H1 (cell line): ENCODE measurements around the gene MEF2C. TPM values are rescaled to one million over a fixed set of nuclear protein-coding genes. Genes with fewer than 3 reads are reported as not detected.

Experiments used
- SIX5 ChIP-seq: IDR thresholded peaks from 2 replicates; pipeline ENCODE4 v1.6.1; 2011; ENCODE audit warnings: mild to moderate bottlenecking, low read depth, low read length
- polyA plus RNA-seq, 7 experiments: library from polyadenylated mRNA; depleted of rRNA in 3 of 7; stranded (reverse) in 5 of 7; unstranded in 2 of 7; fragments of >200 nt in 5 of 7; fragments of 200-250 nt in 2 of 7; gene quantifications; 1 replicate in 5 of 7; 2 replicates in 1 of 7; 4 replicates in 1 of 7; pipeline versions ENCODE4 v1.2.1 to v1.2.3, GENCODE V29; 2011 to 2013; ENCODE audit warnings: missing spikeins in 2 of 7, mixed read lengths in 2 of 7
- total RNA-seq: library from RNA; stranded (reverse); fragmentation: NEBNext Ultra II Directional; extraction: Animal tissue kit (Norgen Biotek cat#: 25700); gene quantifications from 2 replicates; pipeline ENCODE4 v1.2.1, GENCODE V29; 2021
- TF ChIP-seq, protein P1 (sequence below): IDR thresholded peaks from 2 replicates; pipeline ENCODE4 v1.6.1; 2012; ENCODE audit warnings: inconsistent platforms

The MEF2C gene
- total and polyA plus RNA-seq, 2 of the 8 experiments (the other 6 are each of a cell fraction or from before 2014, with no cell fraction given), result 0.59 to 0.99 TPM

DNA sequence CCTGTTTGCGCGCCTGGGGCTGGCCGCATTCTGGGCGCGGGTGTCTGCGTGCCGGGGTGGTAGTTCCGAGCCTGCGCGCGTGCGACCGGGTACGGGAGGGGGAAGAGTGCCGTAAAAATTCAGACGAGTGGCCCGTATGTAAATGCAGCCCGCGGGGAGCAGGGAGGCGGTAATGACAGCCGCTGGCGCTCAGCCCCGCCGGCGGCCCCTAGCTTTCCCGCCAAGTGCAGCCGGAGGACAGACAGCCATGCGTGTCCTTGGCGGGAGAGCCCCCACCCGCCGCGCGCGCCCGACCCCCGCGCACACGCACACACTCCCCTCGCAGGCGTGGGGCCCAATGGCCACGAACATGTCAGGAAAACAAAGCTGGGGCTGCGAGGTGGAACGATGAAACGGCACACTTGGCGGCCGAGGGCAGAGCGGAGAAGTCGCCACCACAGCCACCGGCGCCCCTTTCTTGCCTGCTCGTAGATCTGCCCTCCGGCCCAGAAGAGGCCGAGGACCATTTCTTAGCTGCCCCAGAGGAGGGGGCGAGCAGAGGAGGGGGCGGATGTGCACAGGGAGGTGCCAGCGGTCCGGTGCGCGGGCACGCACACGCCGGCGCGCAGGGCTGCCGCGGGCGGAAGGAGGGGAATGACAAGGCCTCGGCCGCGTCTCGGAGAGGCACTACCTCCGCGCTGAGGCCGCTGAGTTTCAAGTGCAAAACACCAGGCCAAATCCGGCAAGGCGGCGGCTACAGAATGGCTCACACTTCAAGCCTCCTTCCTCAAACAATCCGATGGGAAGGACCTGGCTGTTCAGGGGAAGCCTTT, 208.4 kb downstream of the MEF2C start (continued):
- TF ChIP-seq, protein P1, sequence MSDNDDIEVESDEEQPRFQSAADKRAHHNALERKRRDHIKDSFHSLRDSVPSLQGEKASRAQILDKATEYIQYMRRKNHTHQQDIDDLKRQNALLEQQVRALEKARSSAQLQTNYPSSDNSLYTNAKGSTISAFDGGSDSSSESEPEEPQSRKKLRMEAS, result 0 out of 2 replicates have a peak, but pooled peaks have one; percentile 16
- no peak for TF ChIP-seq SIX5
